Hepatocyte (in vitro differentiated cells): Measurements from ENCODE around the gene TNFRSF21.

Experiments used
- EZH2 ChIP-seq: fragments of 200-600 bp; sonication (generic); IDR thresholded peaks from 2 replicates; pipeline ENCODE4 v1.6.1; 2016; ENCODE audit warnings: antibody characterized with exemption, mild to moderate bottlenecking, borderline replicate concordance
- EZH2phosphoT487 ChIP-seq: fragments of 200-600 bp; sonication (generic); IDR thresholded peaks from one replicate; pipeline ENCODE4 v1.6.1; 2018; ENCODE audit warnings: antibody characterized with exemption, mild to moderate bottlenecking, low read depth, moderate library complexity; ENCODE audit not compliant: unreplicated experiment, severe bottlenecking
- TF ChIP-seq, protein P1 (sequence below): fragments of 200-600 bp; sonication (generic); IDR thresholded peaks from 2 replicates; pipeline ENCODE4 v1.5.1; 2016; ENCODE audit warnings: antibody characterized with exemption, mild to moderate bottlenecking; ENCODE audit not compliant: poor library complexity

DNA sequence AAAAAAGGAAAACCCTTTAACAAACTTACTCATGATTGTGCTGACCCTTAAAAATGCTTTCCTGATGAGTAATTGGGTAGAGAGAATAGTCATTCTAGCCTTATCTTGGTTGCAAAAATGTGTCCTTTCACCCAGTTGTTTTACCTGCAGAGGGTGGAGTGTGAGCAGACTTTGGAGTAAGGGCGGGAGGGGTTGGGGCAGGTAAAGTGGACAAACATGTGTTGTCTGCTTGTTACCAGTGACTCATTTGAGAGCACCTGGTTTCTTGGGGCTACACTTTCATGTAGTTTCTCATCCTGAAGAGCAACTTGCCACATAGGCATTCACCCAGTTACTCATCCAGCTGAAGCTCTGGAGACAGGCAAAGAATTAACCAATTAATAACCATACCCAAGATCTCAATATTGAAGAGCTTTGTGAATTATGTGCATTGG lies 121.1 kb downstream of the TNFRSF21 start:
- TF ChIP-seq, protein P1, sequence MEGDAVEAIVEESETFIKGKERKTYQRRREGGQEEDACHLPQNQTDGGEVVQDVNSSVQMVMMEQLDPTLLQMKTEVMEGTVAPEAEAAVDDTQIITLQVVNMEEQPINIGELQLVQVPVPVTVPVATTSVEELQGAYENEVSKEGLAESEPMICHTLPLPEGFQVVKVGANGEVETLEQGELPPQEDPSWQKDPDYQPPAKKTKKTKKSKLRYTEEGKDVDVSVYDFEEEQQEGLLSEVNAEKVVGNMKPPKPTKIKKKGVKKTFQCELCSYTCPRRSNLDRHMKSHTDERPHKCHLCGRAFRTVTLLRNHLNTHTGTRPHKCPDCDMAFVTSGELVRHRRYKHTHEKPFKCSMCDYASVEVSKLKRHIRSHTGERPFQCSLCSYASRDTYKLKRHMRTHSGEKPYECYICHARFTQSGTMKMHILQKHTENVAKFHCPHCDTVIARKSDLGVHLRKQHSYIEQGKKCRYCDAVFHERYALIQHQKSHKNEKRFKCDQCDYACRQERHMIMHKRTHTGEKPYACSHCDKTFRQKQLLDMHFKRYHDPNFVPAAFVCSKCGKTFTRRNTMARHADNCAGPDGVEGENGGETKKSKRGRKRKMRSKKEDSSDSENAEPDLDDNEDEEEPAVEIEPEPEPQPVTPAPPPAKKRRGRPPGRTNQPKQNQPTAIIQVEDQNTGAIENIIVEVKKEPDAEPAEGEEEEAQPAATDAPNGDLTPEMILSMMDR, result no peak
- TF ChIP-seq EZH2phosphoT487 (no peak), EZH2 (no peak)
